Activated CD4-positive, alpha-beta T cell treated with anti-CD3 and anti-CD28 coated beads, Interleukin-2, amount 50 U/mL, for 1 hour (primary cell): ENCODE results near the gene C1QTNF12.

ENCODE experiments used
- DNase-seq: peaks from one replicate; pipeline ENCODE4 v3.0.0-alpha.2; 2020

Gene C1QTNF12

GRCh38 chr1:1239614-1240347 lies 6.7 kb downstream of the C1QTNF12 start:
- no peak for DNase-seq

DNA sequence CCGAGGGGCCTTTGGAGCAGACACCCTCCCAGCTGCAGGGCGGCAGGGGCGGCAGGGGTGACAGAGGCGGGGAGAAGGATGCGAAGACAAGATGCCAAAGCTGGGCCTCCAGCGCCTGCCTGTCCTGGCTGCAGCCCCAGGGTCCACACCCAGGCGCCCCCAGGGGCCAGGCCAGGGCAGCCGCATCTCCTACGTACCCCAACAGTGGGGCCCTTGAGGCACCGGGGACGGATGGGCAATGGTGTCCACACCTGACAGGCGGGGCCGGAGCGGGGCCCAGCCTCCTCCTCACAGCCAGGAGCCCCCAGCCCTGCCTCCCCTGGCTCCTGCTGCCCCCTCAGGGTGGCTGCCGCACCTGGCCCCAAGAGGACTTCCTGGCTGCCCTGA lies 7.3 kb downstream of the C1QTNF12 start:
- DNase-seq: no peak

- DNase-seq: no peak
Measured at GRCh38 chr1:1238702-1239178, 7.8 kb downstream of the C1QTNF12 start.

GRCh38 chr1:1237874-1238701 lies 8.4 kb downstream of the C1QTNF12 start:
- DNase-seq: no peak

DNA sequence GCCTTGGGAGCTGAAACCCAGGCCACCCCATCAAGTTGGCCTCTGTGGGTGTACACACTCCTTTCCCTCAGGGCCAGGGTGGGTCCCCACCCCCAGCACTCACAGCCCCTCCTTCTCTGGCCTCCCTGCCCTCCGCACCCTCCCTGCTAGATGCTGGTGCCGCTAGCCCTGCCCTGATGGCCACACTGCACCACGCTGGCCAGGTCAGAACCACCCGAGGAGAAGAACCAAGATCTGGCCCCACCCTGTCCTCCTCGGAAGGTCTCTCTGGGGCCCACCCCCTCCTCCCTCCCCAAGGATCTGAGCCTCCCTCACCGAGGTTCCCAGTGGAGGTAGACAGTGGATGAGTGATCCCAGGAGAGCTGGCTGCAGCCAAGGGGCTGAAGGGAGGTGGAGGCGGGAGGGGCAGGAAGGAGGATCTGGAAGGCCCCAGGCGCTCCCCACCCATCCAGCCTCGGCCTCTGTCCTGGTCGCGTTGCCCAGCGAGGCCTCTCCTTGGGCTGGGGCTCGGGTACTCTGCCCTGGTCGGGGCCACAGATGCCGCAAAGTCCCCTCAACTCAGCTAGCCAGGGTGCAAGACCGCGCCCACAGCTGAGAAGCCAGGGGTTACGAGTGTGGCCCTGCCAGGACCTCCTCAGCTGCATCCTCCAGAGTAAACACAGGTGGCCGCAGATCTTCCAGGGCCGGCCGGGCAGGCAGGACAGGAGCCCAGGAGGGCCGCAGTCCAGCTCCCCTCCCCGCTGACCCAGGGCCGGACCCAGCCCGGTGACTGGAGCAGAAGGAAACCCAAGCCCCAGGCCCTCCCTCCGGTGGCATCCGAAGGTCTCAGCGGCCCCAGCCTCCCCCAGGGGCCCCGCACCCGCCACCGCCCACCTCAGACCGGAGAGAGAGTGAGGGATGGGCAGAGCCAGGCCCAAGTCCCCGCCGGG lies 9.3 kb downstream of the C1QTNF12 start:
- no peak for DNase-seq

DNA sequence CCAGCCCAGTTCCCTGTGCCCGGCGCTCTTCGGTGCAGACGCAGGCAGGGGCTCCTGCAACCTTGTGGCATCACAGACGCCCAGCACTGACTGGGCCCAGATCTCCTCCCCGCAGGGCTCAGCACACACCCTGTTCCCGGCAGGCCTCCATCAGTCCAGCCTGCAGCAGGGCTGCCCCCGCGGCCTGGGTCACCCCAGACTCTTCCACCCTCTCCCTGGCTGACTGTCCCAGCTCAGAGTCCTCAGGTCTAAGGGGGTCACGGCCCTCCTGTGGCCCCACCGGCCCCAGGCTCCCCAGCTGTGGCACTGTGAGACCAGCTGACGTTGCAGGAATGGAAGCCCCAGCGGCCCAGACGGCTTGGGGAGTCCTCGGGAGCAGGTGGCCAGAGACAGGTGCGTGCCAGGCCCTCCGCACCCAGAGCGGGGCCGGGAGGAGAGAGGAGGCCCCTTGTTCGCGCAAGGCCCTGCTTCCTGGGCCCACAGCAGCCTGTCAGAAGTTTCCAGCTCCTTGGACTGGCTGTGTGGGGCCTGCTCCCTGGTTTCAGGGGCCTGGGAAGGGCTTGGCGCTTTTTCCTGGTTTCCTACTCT lies 10.3 kb downstream of the C1QTNF12 start:
- DNase-seq: no peak

DNA sequence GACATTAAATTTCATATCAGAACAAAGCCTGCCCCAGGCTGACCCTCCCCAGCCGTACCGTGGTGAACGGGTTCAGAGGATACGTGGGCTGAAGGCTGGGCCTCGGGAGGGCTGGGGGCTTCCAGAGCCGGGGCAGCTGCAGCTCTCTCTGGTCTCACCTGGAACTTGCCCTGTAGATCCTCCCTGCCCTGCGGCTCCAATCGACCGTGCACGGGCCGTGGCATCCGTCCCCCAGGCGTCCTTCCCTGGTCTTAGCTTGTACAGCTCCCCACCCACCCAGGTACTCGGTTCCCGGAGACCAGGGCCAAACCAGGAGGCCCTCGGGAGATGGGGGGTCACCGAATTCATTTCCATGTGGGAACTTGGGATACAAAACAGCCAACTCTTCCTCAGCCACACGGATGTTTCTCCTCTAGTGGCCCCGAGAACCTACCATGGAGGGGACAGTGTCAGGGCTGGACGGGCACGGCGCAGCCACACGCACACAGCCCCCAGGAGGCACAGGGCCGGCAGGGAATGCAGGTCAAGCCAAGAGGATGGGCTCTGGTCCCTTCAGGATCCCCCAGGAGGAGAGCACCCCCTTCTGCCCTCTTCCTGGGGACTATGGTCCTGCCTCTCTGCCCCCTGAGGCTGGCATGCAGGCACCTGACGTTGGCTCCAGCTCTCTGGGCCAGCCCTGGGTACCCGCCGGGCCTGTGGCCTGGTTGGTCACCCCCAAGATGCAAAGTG lies 11.3 kb downstream of the C1QTNF12 start:
- no peak for DNase-seq

DNA sequence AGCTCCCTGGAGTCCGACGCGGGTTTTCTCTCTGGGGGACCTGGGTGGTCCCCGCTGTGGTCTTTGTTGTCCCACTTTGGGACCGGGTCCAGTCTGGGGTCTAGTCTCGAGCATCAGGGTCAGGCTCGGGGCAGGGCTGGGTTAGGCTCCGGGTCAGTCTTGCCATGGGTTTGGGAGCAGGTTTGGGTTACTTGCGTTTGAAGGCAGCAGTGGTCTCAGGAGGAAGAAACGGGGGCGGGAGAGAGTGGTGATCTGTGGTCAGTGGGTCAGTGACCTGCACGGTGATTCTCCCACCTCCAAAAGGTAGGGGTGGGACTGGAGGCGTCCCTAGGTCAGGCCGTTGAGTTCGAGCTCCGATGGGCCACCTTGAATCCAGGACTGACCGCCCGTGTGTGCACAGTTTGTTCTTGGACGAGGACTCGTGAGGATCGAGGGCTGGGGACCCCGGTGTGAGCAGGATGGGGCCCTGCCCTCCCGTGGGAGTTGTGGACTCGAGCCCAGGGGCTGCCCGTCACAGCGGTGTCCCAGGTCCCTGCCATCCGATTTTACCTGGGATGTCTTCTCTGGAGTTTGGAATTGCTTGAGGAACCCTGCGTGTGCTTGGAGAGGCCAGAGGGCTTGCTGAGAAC lies 12.2 kb downstream of the C1QTNF12 start:
- no peak for DNase-seq

DNA sequence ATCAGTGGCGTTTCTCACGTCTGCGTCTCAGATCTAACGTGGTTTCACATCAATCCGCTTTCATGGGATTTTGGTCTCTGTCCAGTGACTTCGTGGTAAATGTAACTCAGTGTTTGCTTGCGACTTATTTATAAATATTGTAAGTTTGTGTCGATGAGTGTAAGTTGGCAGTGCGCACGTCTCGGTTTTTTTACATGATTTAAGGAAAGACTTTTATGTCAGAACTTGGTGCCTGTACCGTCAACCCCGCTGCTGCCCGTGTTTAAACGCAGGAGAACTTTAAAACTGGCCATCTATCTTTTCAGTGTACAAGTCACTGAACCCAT lies 13.0 kb downstream of the C1QTNF12 start:
- DNase-seq: no peak

DNA sequence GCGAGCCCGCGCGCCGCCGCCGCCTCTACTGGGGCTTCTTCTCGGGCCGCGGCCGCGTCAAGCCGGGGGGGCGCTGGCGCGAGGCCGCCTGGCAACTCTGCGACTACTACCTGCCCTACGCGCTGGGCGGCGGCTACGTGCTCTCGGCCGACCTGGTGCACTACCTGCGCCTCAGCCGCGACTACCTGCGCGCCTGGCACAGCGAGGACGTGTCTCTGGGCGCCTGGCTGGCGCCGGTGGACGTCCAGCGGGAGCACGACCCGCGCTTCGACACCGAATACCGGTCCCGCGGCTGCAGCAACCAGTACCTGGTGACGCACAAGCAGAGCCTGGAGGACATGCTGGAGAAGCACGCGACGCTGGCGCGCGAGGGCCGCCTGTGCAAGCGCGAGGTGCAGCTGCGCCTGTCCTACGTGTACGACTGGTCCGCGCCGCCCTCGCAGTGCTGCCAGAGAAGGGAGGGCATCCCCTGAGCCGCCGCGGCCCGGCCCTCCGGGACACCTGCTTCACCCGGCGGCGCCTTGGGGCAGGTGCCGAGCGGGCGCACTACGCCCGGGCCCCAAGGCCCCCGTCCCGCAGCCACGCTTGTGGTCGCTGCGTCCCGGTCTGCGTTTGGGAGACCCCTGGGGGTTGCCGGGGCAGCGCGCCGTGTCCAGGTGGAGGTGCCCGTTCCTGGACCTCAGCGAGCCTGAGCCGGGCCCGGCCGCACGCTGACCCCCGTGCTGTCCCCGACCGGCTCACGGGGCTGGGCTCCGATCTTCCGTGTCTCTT lies 13.5 kb downstream of the C1QTNF12 start:
- no peak for DNase-seq

DNA sequence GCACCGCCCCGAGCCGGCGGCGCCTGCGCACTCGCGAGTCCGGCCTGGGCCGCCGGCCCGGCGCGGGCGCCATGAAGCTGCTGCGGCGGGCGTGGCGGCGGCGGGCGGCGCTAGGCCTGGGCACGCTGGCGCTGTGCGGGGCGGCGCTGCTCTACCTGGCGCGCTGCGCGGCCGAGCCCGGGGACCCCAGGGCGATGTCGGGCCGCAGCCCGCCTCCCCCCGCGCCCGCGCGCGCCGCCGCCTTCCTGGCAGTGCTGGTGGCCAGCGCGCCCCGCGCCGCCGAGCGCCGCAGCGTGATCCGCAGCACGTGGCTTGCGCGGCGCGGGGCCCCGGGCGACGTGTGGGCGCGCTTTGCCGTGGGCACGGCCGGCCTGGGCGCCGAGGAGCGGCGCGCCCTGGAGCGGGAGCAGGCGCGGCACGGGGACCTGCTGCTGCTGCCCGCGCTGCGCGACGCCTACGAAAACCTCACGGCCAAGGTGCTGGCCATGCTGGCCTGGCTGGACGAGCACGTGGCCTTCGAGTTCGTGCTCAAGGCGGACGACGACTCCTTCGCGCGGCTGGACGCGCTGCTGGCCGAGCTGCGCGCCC lies 14.2 kb downstream of the C1QTNF12 start, which contains the start of gene B3GALT6:
TSS of gene B3GALT6 (plus strand) at position 30 of the 588 bp plus-strand sequence. CDS start at position 72, 42 bp downstream.
- DNase-seq: no peak

GRCh38 chr1:1231400-1232207 lies 14.9 kb downstream of the C1QTNF12 start, which contains the start of gene SDF4:
Gene SDF4, minus strand, starts transcription at chr1:1232001. Its CDS starts 3,229 bp downstream, at chr1:1228772.
- peak; percentile 96 for DNase-seq

DNA sequence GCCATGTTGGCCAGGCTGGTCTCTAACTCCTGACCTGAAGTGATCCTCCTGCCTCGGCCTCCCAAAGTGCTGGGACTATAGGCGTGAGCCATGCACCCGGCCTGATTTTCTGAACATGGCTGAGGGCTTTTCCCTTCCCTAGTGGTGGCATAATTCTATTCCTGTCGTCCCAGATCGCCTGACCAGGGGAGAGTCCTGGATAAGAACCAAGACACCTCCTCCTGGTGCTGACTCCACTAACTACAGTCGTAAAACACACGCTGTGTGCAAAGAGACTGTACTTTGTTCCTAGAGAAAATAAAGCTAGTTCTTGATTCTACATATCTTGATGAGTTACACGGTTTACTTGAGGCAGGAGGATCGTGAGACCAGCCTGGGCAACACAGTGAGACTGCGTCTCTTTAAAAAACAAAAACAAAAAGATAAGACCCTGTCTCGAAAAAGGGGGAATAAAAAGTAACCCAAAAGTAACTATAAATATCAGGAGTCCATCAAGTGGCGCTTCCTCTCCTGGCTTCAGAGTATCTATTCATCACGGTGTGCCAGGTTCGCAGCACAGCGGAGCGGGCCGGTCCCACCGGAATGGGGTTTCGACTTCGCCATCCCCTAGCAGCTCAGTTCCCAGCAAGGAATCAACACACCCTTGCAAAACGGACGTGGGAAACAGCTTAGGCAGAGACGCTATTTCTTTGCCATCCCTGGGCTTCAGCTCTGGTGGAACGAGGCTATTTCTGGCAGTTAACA lies 15.7 kb downstream of the C1QTNF12 start:
- no peak for DNase-seq

- no peak for DNase-seq
Measured at GRCh38 chr1:1229770-1230169, 16.8 kb downstream of the C1QTNF12 start.

GRCh38 chr1:1228596-1229321 lies 17.8 kb downstream of the C1QTNF12 start:
- DNase-seq: no peak

GRCh38 chr1:1228187-1228586 lies 18.3 kb downstream of the C1QTNF12 start:
- DNase-seq: no peak

GRCh38 chr1:1227386-1227785 lies 19.1 kb downstream of the C1QTNF12 start:
- DNase-seq: no peak
